NCI-H2227 (cell line): ENCODE measurements around the gene MITF.
"Not testable (repeated sequence)": the region's sequence is repeated elsewhere in the genome, so short reads cannot be mapped to it uniquely, and the experiment has no call there.

ENCODE experiments used
- DNase-seq: peaks from one replicate; lab custom pipeline; 2025; ENCODE audit not compliant: unreplicated experiment; lab: John Stamatoyannopoulos, UW

MITF gene

DNA sequence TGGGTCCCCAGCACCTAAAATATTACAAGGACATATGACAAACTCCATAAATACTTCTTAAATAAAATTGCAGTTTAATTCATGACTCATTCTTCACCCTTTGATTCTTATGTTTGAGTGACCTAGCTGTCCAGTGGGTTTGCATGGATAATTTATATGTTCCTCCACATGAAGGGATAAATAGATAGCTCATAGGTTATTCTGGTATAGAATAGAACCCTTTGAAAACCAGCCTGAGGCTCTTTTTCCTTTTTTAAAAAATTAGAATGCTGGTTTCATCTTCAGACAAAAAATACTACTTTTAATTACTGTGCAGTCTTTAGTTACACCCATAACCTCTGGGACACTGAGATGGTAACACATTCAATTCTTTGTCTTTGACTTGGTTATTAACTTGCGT lies 163.1 kb downstream of the MITF start:
- DNase-seq = no peak

DNA sequence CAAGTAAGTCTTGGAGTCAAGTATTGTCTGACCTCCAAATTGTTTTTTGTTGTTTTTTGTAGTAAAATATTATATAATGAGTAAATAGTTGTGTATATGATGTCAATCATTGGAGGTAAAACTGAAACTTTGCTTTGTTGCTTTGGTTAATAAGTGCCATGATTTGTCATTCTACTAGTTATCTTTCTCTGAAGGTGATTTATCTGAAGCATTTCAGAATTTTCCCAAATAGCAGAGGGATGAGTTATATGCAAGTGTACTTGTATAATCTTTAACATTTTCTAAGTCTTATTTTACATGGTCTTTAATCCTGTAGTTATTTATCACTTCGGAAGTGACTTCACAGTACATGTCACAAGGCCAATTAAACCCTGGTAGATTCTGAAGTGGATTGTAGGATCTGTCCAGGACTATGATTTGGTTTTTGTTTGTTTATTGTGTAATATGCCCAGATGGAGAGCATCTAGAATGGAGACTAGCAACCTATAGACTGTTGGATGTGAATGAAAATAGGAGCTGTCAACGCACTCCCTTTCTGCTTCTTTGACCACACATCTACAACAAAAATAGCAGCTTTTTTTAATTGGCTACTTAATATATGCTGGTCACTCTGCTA lies 167.2 kb downstream of the MITF start:
- no peak for DNase-seq

DNA sequence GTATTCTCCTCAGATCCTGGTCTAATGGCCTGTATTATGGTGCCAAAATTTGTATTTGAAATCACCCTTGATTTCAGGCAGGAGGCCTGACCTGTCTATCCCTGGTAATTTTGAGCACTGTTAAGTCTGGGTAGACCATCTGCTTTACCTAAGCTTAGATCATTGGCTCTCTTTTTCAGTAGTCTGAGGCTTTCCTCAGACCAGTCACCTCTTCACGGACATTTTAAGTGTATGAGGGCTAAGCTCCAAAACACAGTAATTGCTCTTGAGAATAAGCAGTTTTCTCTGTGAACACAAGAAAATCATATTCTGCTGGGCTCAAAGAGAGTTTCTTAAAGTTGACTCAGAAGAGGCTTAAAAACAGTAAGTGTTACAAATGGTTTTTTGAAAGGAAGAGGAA lies 168.3 kb downstream of the MITF start:
- DNase-seq = no peak

DNA sequence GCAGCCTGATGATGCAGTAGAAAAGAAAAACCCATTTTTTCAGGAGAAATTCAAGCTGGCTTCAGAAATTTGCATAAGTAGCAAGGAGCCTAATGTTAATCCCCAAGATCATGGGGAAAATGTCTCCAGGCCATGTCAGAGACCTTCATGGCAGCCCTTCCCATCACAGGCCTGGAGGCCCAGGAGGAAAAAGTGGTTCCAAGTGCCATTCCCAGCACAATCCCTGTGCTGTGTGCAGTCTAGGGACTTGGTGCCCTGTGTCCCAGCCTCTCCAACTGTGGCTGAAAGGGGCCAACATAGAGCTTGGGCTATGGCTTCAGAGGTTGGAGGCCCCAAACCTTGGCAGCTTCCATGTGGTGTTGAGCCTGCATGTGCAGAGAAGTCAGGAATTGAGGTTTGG lies 170.6 kb downstream of the MITF start:
- DNase-seq = not testable (repeated sequence)

DNA sequence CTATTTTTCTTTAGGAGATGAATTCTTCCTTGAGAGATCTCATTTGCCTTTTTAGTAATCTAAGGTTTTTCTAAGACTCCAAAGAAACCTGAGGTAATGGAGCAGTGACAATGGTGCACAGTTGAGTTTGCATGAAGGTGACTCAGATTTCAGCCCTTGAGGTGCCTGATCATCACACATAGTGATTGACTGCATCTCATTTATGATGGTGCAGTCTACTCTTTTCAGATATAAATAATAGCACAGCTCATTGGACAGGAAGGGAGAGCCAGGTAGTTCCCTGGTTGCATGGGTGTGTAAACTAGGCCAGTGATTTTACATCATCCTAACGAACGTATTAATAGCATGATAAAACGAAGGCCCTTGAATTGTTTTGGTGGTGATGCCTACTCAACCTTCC lies 174.2 kb downstream of the MITF start:
- DNase-seq = no peak

DNA sequence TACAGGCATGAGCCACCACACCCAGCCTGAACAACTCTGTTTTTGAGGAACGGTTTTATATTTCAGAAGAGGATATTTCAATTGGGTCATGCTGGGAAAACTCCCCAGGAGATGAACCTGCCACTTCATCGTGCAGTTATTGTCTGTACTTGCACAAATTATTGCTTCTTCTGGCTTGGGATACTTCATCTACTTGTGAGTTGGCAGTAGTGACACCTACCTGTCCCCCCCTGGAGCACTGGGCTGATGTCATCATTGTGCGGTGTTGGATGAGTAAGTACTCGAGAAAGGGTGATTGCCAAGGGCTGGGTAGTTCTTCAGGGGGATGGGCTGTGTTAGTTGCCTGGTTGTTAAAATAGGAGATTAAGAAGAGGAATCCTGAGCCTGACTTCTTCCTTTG lies 175.1 kb downstream of the MITF start:
- DNase-seq = no peak

DNA sequence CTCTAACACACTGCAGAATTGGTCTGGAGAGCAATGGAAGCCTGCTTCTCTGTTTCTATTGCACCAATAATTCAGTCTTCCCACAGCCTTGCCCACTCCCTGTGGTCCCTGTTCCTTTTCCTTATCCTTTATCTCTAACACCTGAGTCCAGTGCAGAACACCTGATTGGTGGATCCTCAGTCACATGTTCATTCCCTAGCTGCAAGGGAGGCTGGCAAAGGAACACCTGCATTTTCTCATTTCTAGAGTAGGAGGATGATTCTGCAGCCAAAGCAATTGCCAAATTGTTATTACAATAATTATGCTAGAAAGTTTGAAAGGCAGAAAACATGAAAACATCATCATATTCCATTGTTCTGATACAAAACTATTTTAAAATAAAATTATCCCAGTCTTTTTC lies 176.5 kb downstream of the MITF start:
- DNase-seq = no peak

DNA sequence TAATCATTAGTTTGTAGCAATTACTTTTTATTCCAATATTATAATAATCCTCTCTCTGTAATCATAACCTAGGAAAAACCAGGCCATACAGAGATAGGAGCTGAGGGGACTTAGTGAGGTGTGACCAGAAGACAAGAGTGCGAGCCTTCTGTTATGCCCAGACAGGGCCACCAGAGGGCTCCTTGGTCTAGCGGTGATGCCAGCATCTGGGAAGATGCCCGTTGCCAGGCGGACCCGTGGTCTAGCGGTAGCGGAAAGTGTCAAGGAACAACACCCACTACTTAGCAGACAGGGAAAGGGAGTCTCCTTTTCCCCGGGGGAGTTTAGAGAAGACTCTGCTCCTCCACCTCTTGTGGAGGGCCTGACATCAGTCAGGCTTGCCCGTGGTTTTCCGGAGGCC lies 180.7 kb downstream of the MITF start:
- DNase-seq = not testable (repeated sequence)

DNA sequence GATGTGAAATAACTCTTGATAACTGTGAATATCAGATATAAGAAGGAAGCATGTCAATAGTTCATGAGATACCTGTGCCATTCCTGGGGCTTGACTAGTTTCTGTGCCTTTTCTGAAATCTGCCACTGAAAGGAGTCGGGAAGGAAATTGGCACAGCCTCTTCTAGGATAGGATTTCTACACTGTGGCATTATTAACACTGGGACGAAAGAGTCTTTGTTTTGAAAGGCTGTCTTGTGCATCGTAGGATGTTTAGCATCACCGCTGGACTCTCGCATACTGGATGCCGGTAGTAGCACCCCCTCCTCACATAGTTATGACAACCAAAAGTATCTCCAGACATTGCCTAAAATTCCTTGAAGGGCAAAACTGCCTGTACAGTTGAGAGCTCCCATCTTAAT lies 182.4 kb downstream of the MITF start:
- DNase-seq = no peak

DNA sequence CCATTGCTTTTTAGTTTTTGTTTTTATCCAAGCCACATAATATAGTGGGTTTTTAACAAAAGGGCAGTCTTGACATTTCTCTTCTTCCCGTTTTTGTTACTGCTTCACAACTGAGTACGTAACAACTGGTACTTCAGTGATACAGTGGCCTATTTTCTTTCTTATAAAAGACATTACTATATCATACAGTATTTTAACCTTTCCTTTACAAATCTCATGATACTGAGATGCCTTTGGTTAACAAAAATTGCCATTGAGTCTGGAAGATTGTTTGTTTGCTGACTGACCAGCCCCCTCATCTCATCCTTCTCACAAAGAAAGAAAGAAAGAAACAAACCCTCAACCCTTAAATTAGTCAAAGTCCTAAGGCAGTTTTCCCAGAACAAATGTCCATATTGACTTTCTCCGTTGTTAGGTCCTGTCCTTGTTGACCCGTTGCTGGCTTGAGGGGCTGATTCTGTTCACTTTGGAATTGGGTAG lies 183.3 kb downstream of the MITF start:
- no peak for DNase-seq

DNA sequence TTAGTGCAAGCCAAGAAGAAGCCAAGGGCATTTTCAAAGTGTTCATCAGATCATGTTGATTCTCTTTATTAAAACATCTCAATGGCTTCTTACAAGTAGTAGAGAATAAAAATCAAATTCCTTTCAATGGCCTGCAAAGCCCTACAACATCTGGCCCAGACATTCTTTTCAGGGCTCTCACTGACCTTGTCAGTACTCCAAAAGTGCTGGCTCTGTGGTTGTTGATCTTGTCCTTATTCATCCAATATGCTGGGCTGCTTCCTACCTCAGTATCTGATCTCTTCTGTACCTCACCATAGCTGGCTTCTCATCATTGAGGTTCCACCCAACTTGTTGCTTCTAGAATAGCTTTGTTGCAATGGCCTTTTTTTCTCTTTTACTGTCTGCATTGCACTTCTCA lies 186.2 kb downstream of the MITF start:
- no peak for DNase-seq

DNA sequence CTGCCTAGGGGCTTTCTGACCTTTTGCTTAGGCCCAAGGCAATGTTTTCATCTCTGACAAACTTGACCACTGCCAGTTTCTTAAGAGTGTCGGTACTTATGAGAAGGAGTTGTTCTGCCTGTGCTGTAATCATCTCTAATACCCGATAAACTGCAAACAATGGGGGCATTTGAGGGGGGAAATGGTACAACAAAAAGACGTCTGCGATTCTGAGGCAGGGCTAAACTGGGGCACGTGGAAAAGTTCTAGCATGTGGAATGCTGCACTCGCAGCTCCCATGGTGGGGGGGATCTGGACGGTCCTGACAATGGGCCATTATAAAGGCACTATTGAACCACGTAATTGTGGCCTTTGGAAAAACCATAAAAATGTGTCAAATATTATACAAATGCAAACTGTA lies 187.1 kb downstream of the MITF start:
- DNase-seq = no peak

DNA sequence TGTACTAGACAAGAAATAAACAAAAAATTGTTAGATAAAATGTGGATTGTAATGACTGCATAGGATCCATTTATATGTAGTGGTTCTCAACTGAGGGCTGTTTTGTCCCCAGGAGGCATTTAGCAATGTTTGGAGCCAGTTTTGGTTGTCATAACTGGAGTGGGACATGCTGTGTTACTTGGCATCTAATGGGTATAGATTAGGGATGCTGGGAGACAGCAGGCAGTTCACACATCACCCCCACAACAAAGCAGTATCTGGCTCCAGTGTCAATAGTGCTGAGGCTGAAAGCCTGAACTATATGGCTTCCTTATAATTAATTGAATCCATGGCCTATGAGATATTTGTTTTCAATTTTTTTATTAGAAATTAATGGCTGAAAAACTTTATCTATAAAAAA lies 188.3 kb downstream of the MITF start:
- DNase-seq = no peak

DNA sequence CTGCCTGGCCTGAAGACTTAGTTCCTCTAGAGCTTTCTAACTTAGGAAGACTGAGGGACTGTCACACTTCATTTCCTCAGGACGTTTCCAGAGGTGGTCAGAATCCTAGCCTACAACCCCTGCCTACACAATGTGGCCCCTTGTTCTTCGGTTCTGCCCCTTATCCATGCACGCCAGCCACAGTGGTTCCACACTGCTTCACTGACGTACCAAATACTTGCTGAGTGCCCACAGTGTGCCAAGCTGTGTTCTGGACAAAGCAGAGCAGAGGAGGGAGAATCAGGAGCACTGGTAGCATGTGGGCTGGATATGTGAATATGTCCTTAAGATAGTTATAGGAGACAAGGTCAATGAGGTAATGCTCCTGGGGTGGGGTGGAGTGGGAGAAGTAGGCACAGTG lies 189.8 kb downstream of the MITF start:
- no peak for DNase-seq

DNA sequence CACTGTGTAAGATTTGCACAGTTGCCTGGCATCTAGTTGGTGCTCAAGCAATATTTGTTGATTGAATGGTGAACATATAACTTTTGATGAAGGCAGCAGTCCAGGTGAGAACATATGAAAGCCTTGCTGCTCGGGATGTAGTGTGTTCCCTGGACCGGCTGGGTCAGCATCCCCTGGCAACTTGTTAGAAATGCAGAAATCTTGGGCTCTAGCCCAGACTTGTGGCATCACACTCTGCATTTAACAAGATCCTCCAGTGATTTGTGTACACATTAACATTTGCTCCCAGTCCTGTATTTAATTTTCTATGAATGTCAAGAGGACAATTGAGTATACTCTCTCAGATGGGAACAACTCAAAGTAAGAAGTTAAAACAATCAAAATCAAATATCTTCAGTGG lies 191.3 kb downstream of the MITF start:
- DNase-seq = no peak

DNA sequence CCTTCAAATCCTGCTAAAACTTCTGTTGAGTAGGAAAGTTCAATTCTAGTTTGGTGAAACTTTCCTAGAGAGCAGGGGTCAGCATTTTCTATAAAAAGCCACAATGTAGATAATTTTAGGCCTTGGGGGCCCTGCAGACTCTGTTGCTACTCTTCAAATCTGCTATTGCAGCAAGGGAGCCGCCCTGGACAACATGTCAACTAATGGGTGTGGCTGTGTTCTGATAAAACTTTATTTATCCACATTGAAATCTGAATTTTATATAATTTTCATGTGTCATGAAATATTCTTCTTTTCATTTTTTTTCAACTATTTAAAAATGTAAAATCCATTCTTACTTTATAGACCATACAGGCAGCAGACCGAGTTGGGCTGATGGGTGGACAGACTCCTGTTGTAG lies 192.8 kb downstream of the MITF start:
- DNase-seq = no peak

DNA sequence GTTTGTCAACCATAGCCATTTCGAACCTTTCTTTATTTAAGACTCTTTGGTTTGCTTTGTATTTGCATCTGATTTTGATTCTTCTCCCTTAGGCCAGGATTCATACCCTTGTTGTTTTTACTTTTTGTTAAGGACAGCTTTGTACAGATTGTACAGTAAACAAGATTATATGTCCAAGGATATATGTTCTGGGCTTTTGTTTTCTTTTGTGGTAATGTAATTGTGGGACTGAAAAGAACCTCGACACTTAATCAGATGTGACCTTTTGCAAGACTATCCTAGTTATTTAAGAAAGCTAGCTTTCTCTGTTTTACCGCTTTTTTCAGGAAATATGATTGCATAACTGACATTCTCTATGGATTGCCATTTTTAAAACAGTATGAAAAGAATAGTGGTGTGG lies 193.2 kb downstream of the MITF start:
- DNase-seq = no peak

DNA sequence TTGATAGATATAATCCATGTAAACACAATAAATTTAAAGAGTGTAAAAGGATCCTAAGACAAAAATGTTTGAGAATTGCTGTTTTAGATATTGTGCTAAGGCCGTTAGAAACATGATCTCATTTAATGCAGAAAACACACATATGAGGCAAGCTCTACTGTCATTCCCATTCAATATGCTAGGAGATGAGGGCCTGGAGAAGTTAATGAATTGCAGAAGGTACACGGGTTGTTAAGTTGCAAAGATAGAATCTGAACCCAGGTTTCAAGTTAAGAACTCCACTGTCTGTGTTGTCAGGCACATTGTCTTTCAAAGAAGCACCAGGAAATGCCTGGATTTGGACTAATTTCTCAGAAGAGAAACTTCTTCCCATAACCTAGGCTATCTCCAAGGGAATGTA lies 195.1 kb downstream of the MITF start:
- DNase-seq = no peak

DNA sequence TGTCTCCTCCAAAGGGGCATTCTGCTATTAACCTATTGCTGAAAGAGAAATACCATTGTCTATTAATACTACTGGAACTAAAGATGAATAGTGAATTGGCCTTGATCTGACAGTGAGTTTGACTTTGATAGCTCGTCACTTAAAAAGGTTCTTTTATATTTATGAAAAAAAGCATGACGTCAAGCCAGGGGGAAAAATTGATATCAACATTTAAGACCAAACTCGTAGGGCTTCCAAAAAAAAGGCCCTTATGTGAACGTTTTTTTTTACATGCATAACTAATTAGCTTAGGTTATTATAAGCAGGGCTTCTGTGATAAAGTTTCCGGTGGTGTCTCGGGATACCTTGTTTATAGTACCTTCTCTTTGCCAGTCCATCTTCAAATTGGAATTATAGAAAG lies 197.0 kb downstream of the MITF start:
- DNase-seq = no peak

DNA sequence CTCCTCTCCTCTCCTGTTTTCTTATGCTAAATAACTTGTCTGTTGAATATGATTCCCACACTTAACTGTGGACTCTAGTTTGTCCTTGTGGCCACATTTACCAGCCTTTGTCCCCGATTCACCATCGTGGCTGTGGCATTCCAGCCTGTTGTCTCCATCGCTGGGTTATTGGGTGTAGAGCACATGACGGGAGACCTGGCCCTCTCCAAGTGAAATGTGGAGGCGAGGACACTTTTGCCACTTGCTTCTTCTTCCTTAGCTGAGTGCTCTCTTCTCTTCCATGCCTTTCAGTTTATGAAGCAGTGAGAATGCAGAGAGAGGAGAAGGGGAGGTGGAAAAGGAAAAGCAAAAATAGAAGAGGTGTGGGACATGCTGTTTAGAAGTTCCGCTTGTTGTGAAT lies 198.8 kb downstream of the MITF start:
- no peak for DNase-seq

DNA sequence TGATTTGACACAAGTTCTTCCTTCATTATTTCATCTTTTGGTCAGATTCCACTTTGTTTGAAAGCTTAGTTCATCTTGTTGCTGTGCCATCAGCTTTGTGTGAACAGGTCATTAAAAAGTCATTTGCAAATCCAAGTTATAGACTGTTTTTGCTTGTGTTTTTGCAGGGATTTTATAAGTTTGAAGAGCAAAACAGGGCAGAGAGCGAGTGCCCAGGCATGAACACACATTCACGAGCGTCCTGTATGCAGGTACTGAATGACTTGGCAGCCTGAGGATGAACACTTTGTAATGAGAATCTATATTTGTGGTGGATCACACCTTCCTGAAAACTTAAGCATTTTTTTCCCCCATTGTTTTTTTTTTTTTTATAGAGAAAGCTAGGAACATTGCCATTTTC lies 199.7 kb downstream of the MITF start:
- no peak for DNase-seq

DNA sequence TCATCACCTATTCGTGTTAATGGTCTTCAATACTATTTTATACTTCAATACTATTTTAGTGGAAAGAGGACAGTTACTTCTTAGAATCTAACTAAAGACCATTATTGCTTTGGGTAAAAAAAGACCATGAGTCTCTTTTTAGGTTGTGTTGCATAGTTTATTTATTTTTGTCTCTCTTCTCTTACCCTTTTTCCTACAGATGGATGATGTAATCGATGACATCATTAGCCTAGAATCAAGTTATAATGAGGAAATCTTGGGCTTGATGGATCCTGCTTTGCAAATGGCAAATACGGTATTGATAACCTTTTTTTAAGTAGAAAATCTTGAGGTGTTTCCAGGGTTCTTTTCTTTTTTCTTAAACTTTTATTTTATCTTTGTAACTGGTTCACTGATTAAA lies 201.8 kb downstream of the MITF start:
- DNase-seq = no peak

DNA sequence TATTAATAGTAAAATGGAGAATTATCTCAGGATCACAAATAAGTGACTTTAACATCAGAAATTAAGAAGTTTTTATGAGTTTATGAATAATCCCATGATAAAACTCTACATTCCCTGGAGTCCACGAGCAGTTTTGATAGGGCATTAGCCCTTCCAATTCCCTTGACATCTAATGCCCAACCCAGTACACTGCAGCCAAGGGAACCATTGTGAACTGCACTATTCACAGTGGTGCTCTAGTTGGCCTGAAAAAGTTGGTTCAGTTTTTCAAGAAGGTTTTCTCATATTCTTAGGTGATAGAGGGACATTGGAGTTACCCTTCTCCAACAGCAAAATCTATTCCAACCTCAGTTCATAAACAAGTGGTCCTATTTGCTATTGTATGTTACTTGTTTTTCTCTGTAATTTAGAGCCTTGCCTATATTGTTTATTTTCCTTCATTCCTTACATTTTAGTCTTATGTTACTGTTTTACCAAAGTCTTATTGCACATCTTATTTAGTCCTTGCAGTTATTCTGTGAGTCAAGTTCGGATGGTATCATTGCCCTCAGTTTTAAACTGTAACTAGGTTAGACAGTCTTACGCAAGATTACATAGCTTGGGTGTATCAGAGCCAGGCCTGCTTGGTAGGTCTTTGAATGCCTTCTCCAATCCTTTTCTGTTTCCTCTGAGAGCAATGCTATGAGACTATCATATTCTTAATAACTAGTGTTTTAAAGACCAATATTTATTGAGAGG lies 202.3 kb downstream of the MITF start:
- DNase-seq = no peak
